Measurements from ENCODE around the gene FAAH.

FAAH gene

GRCh38 chr1:46452931-46453325 lies 58.8 kb downstream of the FAAH start:
- POLR2A ChIA-PET = interaction anchor here (0.8 kb wide), 1 partner anchor 30 kb away, joined by 3 read pairs; no protein-coding TSS in a partner anchor
- no peak for DNase-seq (ENCODE audit: extremely low spot score)
- TF ChIP-seq ARNT (IDR thresholded peaks at IDR 0.05) (no peak), FOXK2 (IDR thresholded peaks at IDR 0.05) (no peak), SUZ12 (IDR thresholded peaks at IDR 0.05) (no peak), ZNF384 (IDR thresholded peaks at IDR 0.05) (no peak), TARDBP (IDR thresholded peaks at IDR 0.05) (no peak), BHLHE40 (IDR thresholded peaks at IDR 0.05; ENCODE audit: borderline replicate concordance) (no peak), FOXM1 (IDR thresholded peaks at IDR 0.05; ENCODE audit: borderline replicate concordance) (no peak)
- CTCF ChIA-PET = no interaction called here

- TF ChIP-seq FOXA1 (IDR thresholded peaks at IDR 0.05) = no peak
- no peak for TF ChIP-seq ARNT (IDR thresholded peaks at IDR 0.05)
- TF ChIP-seq FOXM1 (IDR thresholded peaks at IDR 0.05; ENCODE audit: borderline replicate concordance) = no peak
- no peak for TF ChIP-seq SUZ12 (IDR thresholded peaks at IDR 0.05)
- TF ChIP-seq CTBP1 (IDR thresholded peaks at IDR 0.05; ENCODE audit: borderline replicate concordance) = no peak
- no peak for TF ChIP-seq L3MBTL2 (conservative IDR thresholded peaks at IDR 0.05)
- no peak for TF ChIP-seq LEF1 (IDR thresholded peaks at IDR 0.05; ENCODE audit: borderline replicate concordance)
- TF ChIP-seq SP1 (IDR thresholded peaks at IDR 0.05) = no peak
- TF ChIP-seq ELF4 (IDR thresholded peaks at IDR 0.05) = no peak
- TF ChIP-seq HDGF (IDR thresholded peaks at IDR 0.05; ENCODE audit: borderline replicate concordance) = no peak
- TF ChIP-seq TARDBP (IDR thresholded peaks at IDR 0.05) = no peak
- TF ChIP-seq PKNOX1 (IDR thresholded peaks at IDR 0.05) = no peak
- TF ChIP-seq FOXK2 (IDR thresholded peaks at IDR 0.05) = no peak
- TF ChIP-seq BHLHE40 (IDR thresholded peaks at IDR 0.05; ENCODE audit: borderline replicate concordance) = no peak
- no peak for TF ChIP-seq NFRKB (IDR thresholded peaks at IDR 0.05)
- TF ChIP-seq ZNF384 (IDR thresholded peaks at IDR 0.05) = no peak
- no peak for DNase-seq (ENCODE audit: extremely low spot score)
- ChIA-PET CTCF (interaction anchor here (0.9 kb wide), 1 partner anchor 11 kb away, joined by 3 read pairs; no protein-coding TSS in a partner anchor), POLR2A (interaction anchor here (0.8 kb wide), 1 partner anchor 29 kb away, joined by 3 read pairs; no protein-coding TSS in a partner anchor)
These were observed 59.3 kb downstream of the FAAH start for GRCh38 chr1:46453449-46453848.

GRCh38 chr1:46455951-46456350 lies 61.8 kb downstream of the FAAH start:
- no peak for TF ChIP-seq BHLHE40 (IDR thresholded peaks at IDR 0.05; ENCODE audit: borderline replicate concordance)
- no peak for TF ChIP-seq TARDBP (IDR thresholded peaks at IDR 0.05)
- TF ChIP-seq FOXM1 (IDR thresholded peaks at IDR 0.05; ENCODE audit: borderline replicate concordance) = no peak
- TF ChIP-seq SUZ12 (IDR thresholded peaks at IDR 0.05) = no peak
- TF ChIP-seq ZNF384 (IDR thresholded peaks at IDR 0.05) = no peak
- TF ChIP-seq ELF4 (IDR thresholded peaks at IDR 0.05) = no peak
- no peak for TF ChIP-seq SP1 (IDR thresholded peaks at IDR 0.05)
- TF ChIP-seq ARNT (IDR thresholded peaks at IDR 0.05) = no peak
- TF ChIP-seq LEF1 (IDR thresholded peaks at IDR 0.05; ENCODE audit: borderline replicate concordance) = no peak
- DNase-seq (ENCODE audit: extremely low spot score) = no peak
- CTCF ChIA-PET = no interaction called here
- POLR2A ChIA-PET = no interaction called here

- TF ChIP-seq FOXK2 (IDR thresholded peaks at IDR 0.05) (no peak), L3MBTL2 (conservative IDR thresholded peaks at IDR 0.05) (no peak), LEF1 (IDR thresholded peaks at IDR 0.05; ENCODE audit: borderline replicate concordance) (no peak), FOXA1 (IDR thresholded peaks at IDR 0.05) (no peak), ARNT (IDR thresholded peaks at IDR 0.05) (no peak), FOXM1 (IDR thresholded peaks at IDR 0.05; ENCODE audit: borderline replicate concordance) (no peak), TARDBP (IDR thresholded peaks at IDR 0.05) (no peak), ELF4 (IDR thresholded peaks at IDR 0.05) (no peak), SP1 (IDR thresholded peaks at IDR 0.05) (no peak), BHLHE40 (IDR thresholded peaks at IDR 0.05; ENCODE audit: borderline replicate concordance) (no peak), ZNF384 (IDR thresholded peaks at IDR 0.05) (no peak), HDGF (IDR thresholded peaks at IDR 0.05; ENCODE audit: borderline replicate concordance) (no peak)
- DNase-seq (ENCODE audit: extremely low spot score) = no peak
- POLR2A ChIA-PET = no interaction called here
- CTCF ChIA-PET = no interaction called here
These were observed 62.4 kb downstream of the FAAH start for GRCh38 chr1:46456411-46456963.

- CTCF ChIA-PET = interaction anchor here (2.8 kb wide), 1 partner anchor 10 kb away, joined by 13 read pairs; no protein-coding TSS in a partner anchor
- DNase-seq (ENCODE audit: extremely low spot score) = no peak
- TF ChIP-seq SP1 (IDR thresholded peaks at IDR 0.05) = no peak
- POLR2A ChIA-PET = no interaction called here
These were observed 63.1 kb downstream of the FAAH start for GRCh38 chr1:46457178-46457577.

- DNase-seq (ENCODE audit: extremely low spot score) = no peak
These were observed 64.1 kb downstream of the FAAH start for GRCh38 chr1:46458190-46458589.

More at GRCh38 chr1:46458190-46458589, 64.1 kb downstream of the FAAH start:
- CTCF ChIA-PET = interaction anchor here (2.8 kb wide), 1 partner anchor 11 kb away, joined by 13 read pairs; no protein-coding TSS in a partner anchor
- POLR2A ChIA-PET = no interaction called here
- TF ChIP-seq ELF4 (IDR thresholded peaks at IDR 0.05) (no peak), ARNT (IDR thresholded peaks at IDR 0.05) (no peak), FOXK2 (IDR thresholded peaks at IDR 0.05) (no peak), TARDBP (IDR thresholded peaks at IDR 0.05) (no peak), PKNOX1 (IDR thresholded peaks at IDR 0.05) (no peak), SUZ12 (IDR thresholded peaks at IDR 0.05) (no peak), NFRKB (IDR thresholded peaks at IDR 0.05) (no peak), HDGF (IDR thresholded peaks at IDR 0.05; ENCODE audit: borderline replicate concordance) (no peak), BHLHE40 (IDR thresholded peaks at IDR 0.05; ENCODE audit: borderline replicate concordance) (no peak), CTBP1 (IDR thresholded peaks at IDR 0.05; ENCODE audit: borderline replicate concordance) (no peak), FOXA1 (IDR thresholded peaks at IDR 0.05) (no peak), ZNF384 (IDR thresholded peaks at IDR 0.05) (no peak), FOXM1 (IDR thresholded peaks at IDR 0.05; ENCODE audit: borderline replicate concordance) (no peak), SP1 (IDR thresholded peaks at IDR 0.05) (no peak), L3MBTL2 (conservative IDR thresholded peaks at IDR 0.05) (no peak)
